GM13977 (cell line): ENCODE measurements around the gene ARHGEF10L.

Experiments
- DNase-seq: peaks from one replicate; pipeline ENCODE4 v3.0.0; 2012; ENCODE audit warnings: low spot score
- CTCF ChIP-seq: IDR thresholded peaks from 2 replicates; pipeline ENCODE4 v1.5.1; 2012; ENCODE audit warnings: mild to moderate bottlenecking, control low read depth; ENCODE audit not compliant: insufficient read depth; ENCODE audit errors: extremely low read depth, missing control alignments
- in situ Hi-C: fragments of 300-500 bp; cut with MboI; formaldehyde crosslinking; loops from one replicate; pipeline ENCODE4 v1.12.0; 2022; ENCODE audit warnings: low sequenced_read_pairs, low pct_unique_long_range_greater_than_20kb, mixed read lengths, inconsistent platforms; ENCODE audit not compliant: unreplicated experiment

Gene ARHGEF10L

GRCh38 chr1:17633654-17634053 is 94.2 kb downstream of the ARHGEF10L start:
- no peak for TF ChIP-seq CTCF
- in situ Hi-C loops = no loop called here
- DNase-seq = no peak

DNA sequence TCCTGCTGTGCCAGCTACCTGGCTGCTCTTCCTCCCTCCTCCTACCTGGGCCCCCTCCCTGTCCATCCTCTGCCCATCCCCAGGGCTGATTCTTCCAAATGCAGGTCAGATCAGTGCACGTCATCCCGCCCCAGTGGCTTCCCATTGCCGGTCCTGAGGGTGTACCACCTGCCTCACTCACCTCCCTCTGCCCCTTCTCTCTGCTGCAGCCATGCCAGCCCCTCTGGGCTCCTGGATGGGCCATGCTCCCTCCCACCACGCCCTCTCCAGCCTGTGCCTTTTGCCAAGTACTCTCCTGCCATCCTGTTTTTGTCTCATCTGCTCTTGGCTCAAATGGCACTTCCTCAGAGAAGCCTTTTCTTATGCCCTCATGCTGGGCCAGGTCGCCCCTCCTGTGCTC is 95.8 kb downstream of the ARHGEF10L start:
- DNase-seq = no peak
- no peak for TF ChIP-seq CTCF
- in situ Hi-C loops = no loop called here

DNA sequence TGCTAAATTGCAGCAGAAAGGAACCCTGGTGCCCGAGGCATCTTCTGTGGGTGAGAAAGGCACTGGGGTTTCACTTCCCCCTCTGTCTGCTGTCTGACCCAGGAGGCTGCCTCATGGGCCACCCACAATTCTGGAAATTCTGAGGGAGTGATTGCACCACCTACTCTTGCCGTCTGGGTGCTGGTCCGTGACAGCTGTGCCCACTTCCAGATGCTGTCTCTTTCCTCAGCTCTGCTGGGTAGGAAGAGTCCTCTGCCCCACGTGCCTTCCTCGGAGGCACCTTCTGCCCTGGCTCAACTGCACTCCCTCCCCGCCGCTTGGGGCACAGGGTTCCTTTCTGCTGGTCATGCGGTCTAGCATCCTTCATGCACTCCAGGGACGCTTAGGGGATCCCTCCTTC is 96.3 kb downstream of the ARHGEF10L start:
- in situ Hi-C loops = no loop called here
- no peak for TF ChIP-seq CTCF
- DNase-seq = no peak

DNA sequence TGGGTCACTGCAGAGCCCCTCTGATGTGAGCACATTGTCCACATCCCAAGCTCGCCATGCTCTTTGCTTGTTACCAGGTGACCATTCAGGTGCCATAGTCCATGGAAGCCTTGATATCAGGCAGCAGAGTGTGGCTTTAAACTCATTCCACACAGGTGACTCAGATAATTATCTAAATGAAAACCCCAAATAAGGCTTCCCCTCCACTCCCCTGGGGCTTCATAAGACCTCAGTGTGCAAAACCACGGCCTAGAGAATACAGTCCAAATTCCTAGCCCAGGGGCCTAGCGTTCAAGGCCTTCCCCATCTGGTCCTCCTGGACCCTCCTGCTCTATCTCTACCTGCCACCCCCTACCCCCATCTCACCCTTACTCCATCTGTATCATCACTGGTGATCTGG is 97.1 kb downstream of the ARHGEF10L start:
- in situ Hi-C loops = no loop called here
- no peak for TF ChIP-seq CTCF
- DNase-seq = no peak

- DNase-seq = no peak
- in situ Hi-C loops = no loop called here
- TF ChIP-seq CTCF = no peak
Observed at GRCh38 chr1:17637055-17637454, 97.6 kb downstream of the ARHGEF10L start.

DNA sequence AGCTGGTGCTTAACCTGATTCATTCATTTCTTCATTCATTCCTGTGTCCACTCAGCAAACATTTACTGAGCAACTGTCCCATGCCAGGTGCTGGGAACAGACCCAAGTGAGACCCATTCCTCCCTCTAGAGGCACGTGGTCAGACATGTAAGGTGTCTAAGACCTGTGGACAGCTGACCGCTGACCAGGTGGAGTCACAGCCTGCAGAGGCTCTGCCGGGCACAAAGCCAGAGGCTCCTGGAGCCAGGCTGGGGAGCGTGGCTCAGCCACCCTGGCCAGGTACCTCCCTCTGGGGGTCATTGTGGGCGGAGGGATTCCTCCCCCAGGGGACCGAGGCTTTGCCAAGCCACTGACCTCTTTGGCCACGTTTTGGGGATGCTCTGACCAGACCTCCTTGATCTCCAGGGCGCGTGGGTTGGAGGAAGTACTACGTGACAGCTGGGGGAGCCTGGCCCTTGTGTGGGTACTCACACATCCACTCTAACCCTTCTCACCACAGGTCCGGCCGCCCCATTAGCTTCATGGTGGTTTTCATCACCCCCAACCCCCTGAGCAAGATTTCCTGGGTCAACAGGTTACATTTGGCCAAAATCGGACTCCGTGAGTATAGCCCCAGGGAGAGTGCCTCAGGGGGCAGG is 100.3 kb downstream of the ARHGEF10L start:
- no peak for DNase-seq
- TF ChIP-seq CTCF = no peak
- in situ Hi-C loops = no loop called here

- in situ Hi-C loops = no loop called here
- no peak for DNase-seq
- TF ChIP-seq CTCF = no peak
Observed at GRCh38 chr1:17640393-17640792, 100.9 kb downstream of the ARHGEF10L start.
